Type B pancreatic cell (in vitro differentiated cells): ENCODE data around the gene PTDSS2. TPM values are rescaled to one million over a fixed set of nuclear protein-coding genes. Genes with fewer than 3 reads are reported as not detected.

Source experiments
- DNase-seq: peaks from one replicate; pipeline ENCODE4 v3.0.0; 2021; ENCODE audit warnings: mixed read lengths; ENCODE audit not compliant: unreplicated experiment; ENCODE audit errors: extremely low spot score
- H3K27ac Mint-ChIP-seq: 2 replicates; pipeline ENCODE4 v1.8.0; 2021; ENCODE audit warnings: mild to moderate bottlenecking, mixed read lengths
- H3K27me3 Mint-ChIP-seq: 2 replicates; pipeline ENCODE4 v1.8.0; 2021; ENCODE audit warnings: mixed read lengths
- H3K36me3 Mint-ChIP-seq: 2 replicates; pipeline ENCODE4 v1.8.0; 2021; ENCODE audit warnings: mixed read lengths
- H3K4me1 Mint-ChIP-seq: one replicate; pipeline ENCODE4 v1.8.0; 2021; ENCODE audit warnings: mixed read lengths; ENCODE audit not compliant: unreplicated experiment
- H3K4me3 Mint-ChIP-seq: 2 replicates; pipeline ENCODE4 v1.8.0; 2021; ENCODE audit warnings: mild to moderate bottlenecking, mixed read lengths
- H3K9me3 Mint-ChIP-seq: 2 replicates; pipeline ENCODE4 v1.8.0; 2021; ENCODE audit warnings: mixed read lengths
- total RNA-seq: library from RNA; stranded (reverse); gene quantifications from 2 replicates; pipeline ENCODE4 v1.2.1, GENCODE V29; 2021; ENCODE audit warnings: low replicate concordance
- TF ChIP-seq, protein P1 (sequence below): fragments of 200-600 bp; sonication (generic); conservative IDR thresholded peaks from 2 replicates; pipeline ENCODE4 v1.5.0; 2021; ENCODE audit warnings: antibody characterized with exemption, mild to moderate bottlenecking

PTDSS2 gene
- total RNA-seq, 1 donor from 2014 or later: 46.9 TPM

DNA sequence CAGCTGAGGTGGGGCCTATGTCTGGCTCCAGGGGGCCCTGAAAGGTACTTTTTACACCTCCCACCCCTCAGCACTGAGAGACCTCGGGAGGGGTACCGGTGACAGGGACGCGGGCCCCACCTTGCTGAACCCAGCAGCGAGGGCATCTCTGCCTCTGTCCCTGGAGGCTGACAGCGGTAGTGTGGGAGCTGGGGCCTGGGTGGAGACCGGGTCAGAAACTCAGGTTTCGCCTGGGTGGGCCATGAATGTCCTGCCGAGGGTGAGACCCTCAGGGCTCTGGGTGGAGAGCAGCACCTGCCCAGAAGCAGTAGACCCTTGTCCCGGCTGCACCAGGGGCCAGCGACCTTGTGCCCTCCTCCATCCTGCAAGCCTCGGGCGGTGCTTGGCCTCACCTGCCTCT lies 22.2 kb downstream of the PTDSS2 start:
- TF ChIP-seq, protein P1, sequence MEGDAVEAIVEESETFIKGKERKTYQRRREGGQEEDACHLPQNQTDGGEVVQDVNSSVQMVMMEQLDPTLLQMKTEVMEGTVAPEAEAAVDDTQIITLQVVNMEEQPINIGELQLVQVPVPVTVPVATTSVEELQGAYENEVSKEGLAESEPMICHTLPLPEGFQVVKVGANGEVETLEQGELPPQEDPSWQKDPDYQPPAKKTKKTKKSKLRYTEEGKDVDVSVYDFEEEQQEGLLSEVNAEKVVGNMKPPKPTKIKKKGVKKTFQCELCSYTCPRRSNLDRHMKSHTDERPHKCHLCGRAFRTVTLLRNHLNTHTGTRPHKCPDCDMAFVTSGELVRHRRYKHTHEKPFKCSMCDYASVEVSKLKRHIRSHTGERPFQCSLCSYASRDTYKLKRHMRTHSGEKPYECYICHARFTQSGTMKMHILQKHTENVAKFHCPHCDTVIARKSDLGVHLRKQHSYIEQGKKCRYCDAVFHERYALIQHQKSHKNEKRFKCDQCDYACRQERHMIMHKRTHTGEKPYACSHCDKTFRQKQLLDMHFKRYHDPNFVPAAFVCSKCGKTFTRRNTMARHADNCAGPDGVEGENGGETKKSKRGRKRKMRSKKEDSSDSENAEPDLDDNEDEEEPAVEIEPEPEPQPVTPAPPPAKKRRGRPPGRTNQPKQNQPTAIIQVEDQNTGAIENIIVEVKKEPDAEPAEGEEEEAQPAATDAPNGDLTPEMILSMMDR: peak; percentile 15
- DNase-seq: no peak
- Mint-ChIP-seq H3K27me3 (no peaks in the 10 kb centered on the region), H3K27ac (no peak overlapping the region), H3K4me1 (peaks cover 21% of the 10 kb centered on the region), H3K4me3 (no peak overlapping the region), H3K36me3 (no peaks in the 10 kb centered on the region), H3K9me3 (no peaks in the 10 kb centered on the region)

DNA sequence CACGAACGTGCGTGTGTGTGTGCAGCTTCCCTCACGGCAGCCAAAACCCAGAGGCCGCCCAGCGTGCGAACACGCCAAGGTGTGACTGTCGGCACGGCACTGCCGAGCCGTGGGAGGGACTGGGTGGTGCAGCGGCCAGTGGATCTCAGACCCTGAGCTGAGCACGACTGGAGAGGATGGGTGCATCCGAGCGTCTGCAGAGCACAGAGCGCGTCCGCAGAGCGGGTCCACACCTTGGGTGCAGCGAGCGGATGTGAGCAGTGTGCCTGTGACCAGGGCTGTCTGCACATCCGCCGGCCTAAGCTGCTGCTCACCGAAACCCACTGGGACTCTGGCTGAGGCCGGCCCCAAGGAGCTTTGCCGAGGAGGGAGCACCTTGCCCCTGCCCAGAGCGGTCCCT lies 22.7 kb downstream of the PTDSS2 start:
- no peaks in the 10 kb centered on the region for H3K9me3 Mint-ChIP-seq
- peaks cover 21% of the 10 kb centered on the region for H3K4me1 Mint-ChIP-seq
- H3K36me3 Mint-ChIP-seq: no peaks in the 10 kb centered on the region
- H3K27me3 Mint-ChIP-seq: no peaks in the 10 kb centered on the region
- no peak for DNase-seq
- TF ChIP-seq, protein P1: no peak
- no peak overlapping the region for H3K4me3 Mint-ChIP-seq
- H3K27ac Mint-ChIP-seq: no peak overlapping the region

DNA sequence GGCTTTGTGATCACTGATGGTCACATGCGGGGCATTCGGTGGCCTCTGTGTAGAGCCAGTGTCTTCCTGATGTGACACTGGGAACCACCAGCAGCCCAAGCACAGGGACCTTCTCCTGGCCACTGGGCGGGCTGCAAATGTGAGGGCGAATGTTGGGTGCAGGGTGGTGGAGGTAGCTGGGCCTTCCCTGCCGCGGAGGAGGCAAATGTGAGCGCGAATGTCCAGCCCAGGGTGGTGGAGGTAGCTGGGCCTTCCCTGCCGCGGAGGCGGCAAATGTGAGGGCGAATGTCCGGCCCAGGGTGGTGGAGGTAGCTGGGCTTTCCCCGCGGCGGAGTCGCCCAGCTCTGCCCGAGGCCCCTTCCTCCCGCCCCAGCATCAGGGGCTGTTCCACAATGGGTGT lies 23.3 kb downstream of the PTDSS2 start:
- no peak for DNase-seq
- H3K27ac Mint-ChIP-seq: no peak overlapping the region
- no peaks in the 10 kb centered on the region for H3K27me3 Mint-ChIP-seq
- TF ChIP-seq, protein P1: no peak
- peaks cover 15% of the 10 kb centered on the region for H3K4me1 Mint-ChIP-seq
- H3K9me3 Mint-ChIP-seq: no peaks in the 10 kb centered on the region
- H3K4me3 Mint-ChIP-seq: no peak overlapping the region
- H3K36me3 Mint-ChIP-seq: no peaks in the 10 kb centered on the region

DNA sequence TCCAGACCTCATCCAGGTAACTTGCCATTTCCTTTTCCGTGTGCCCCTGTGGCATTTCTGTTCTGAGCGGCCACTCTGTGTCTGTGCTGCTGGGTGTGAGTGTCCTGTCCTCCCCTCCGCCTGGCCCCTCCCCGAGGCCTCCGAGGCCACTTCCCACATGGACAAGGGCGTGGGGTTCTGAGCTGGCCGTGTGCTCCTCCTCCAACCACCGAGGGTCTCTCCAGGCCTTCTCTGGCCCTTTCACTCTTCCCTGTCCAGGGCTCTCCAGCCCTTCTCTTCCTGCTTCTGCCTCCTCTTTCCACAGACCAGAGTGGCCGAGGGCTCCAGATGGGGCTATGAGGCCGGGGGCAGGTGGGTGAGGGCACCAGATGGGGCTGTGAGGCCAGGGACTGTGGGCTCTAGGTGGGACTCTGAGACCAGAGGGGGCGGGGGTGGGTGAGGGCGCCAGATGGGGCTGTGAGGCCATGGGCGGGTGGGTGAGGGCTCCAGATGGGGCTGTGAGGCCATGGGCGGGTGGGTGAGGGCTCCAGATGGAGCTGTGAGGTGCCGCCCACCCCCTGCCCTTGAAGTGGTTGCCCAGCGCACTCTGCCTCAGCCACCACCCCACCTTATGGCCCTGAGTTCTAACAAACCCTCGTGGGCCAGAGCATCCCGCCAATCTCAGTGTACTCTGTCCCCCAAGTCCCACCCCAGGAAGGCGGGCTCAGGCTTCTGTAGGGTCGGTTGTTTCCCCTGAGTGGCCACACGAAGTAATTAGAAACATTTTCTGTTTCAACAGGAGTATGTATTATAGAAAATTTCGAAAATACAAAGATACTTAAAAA lies 24.1 kb downstream of the PTDSS2 start:
- DNase-seq: no peak
- Mint-ChIP-seq H3K9me3 (no peaks in the 10 kb centered on the region), H3K4me3 (no peak overlapping the region), H3K27ac (no peak overlapping the region), H3K36me3 (no peaks in the 10 kb centered on the region), H3K27me3 (no peaks in the 10 kb centered on the region), H3K4me1 (peaks cover 12% of the 10 kb centered on the region)
- TF ChIP-seq, protein P1: no peak

DNA sequence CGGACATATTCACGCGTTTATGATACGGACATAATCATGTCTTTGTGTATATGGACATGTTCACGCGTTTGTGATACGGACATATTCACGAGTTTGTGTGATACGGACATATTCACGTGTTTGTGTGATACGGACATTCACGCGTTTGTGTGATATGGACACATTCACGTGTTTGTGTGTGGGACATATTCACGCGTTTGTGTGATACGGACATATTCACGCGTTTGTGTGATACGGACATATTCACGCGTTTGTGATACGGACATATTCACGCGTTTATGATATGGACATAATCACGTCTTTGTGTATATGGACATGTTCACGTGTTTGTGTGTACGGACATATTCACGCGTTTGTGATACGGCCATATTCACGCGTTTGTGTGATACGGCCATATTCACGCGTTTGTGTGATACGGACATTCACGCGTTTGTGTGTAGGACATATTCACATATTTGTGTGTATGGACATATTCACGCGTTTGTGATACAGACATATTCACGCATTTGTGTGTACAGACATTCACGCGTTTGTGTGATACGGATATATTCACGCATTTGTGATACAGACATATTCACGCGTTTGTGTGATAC lies 24.9 kb downstream of the PTDSS2 start:
- TF ChIP-seq, protein P1: no peak
- Mint-ChIP-seq H3K9me3 (no peaks in the 10 kb centered on the region), H3K4me1 (peaks cover 5% of the 10 kb centered on the region), H3K27ac (no peak overlapping the region), H3K4me3 (no peak overlapping the region), H3K27me3 (no peaks in the 10 kb centered on the region), H3K36me3 (no peaks in the 10 kb centered on the region)
- DNase-seq: no peak
